ENCODE results near the gene TTC6.

TTC6 gene

DNA sequence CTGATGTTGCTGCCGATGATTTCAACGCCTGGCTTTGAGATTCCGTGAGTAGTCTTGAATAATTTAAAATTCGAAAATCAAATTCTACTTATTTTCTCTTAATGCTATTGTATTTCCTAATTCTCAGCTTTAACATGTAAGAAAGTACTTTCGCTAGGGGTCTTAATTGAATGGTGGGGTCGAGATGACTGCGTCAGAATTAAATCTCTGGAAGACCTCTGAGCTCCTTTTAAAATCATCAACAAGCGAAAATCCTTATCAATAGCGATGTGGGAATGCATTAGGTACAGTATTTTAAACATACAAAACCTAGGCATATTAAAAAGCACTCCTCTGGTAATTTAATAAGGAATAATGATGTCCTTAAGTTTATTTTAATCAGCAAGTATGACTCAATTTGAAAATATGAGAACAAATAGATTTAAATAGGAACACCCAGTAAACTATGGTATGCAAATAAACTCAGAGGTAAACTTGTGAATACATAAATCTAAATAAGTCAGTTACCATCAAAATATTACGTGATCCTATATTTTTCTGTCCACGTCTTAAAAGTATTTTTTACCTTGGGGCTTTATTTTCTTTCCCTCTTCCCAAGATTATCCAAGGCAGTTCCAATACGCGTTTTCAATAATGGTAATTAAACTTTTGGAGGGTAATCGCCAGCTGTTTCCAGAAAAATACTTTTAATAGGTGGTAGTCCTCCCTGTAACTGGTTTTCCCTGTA lies 1.8 kb upstream of the TTC6 start:
- ATAC-seq = no peak

GRCh38 chr14:37594238-37594970 lies 1.0 kb upstream of the TTC6 start:
- TF ChIP-seq ZC3H10 (CRISPR knock-in tag; IDR thresholded peaks at IDR 0.05) (no peak), ISL1 (CRISPR knock-in tag; IDR thresholded peaks at IDR 0.05) (no peak), ZFP3 (CRISPR knock-in tag; IDR thresholded peaks at IDR 0.05) (no peak), CSDC2 (CRISPR knock-in tag; IDR thresholded peaks at IDR 0.05) (no peak), CSRNP3 (CRISPR knock-in tag; IDR thresholded peaks at IDR 0.05) (no peak), TSHZ2 (CRISPR knock-in tag; IDR thresholded peaks at IDR 0.05) (no peak), RARB (CRISPR knock-in tag; IDR thresholded peaks at IDR 0.05) (no peak), BACH2 (CRISPR knock-in tag; IDR thresholded peaks at IDR 0.05; ENCODE audit: borderline replicate concordance) (no peak), ARNTL (CRISPR knock-in tag; IDR thresholded peaks at IDR 0.05; ENCODE audit: borderline replicate concordance, low read depth) (no peak)
- TF ChIP-seq, protein P1, sequence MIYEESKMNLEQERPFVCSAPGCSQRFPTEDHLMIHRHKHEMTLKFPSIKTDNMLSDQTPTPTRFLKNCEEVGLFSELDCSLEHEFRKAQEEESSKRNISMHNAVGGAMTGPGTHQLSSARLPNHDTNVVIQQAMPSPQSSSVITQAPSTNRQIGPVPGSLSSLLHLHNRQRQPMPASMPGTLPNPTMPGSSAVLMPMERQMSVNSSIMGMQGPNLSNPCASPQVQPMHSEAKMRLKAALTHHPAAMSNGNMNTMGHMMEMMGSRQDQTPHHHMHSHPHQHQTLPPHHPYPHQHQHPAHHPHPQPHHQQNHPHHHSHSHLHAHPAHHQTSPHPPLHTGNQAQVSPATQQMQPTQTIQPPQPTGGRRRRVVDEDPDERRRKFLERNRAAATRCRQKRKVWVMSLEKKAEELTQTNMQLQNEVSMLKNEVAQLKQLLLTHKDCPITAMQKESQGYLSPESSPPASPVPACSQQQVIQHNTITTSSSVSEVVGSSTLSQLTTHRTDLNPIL (CRISPR knock-in tag; IDR thresholded peaks at IDR 0.05; ENCODE audit: low read depth) = no peak
- peak; percentile 79 for ATAC-seq

More for the DNA sequence above, 1.8 kb upstream of the TTC6 start:
- no peak for TF ChIP-seq RARB (CRISPR knock-in tag; IDR thresholded peaks at IDR 0.05)
- TF ChIP-seq ZNF565 (CRISPR knock-in tag; conservative IDR thresholded peaks at IDR 0.05; ENCODE audit: low read depth) = no peak
- TF ChIP-seq TCF4 (CRISPR knock-in tag; IDR thresholded peaks at IDR 0.05; ENCODE audit: borderline replicate concordance) = no peak
- TF ChIP-seq CSRNP3 (CRISPR knock-in tag; IDR thresholded peaks at IDR 0.05) = no peak
- no peak for TF ChIP-seq ZNF70 (CRISPR knock-in tag; IDR thresholded peaks at IDR 0.05)
- no peak for TF ChIP-seq ARNTL (CRISPR knock-in tag; IDR thresholded peaks at IDR 0.05; ENCODE audit: borderline replicate concordance, low read depth)
- TF ChIP-seq ZNF8 (CRISPR knock-in tag; IDR thresholded peaks at IDR 0.05) = no peak
- TF ChIP-seq TSHZ2 (CRISPR knock-in tag; IDR thresholded peaks at IDR 0.05) = no peak
- no peak for TF ChIP-seq ZFP30 (CRISPR knock-in tag; IDR thresholded peaks at IDR 0.05)
- no peak for TF ChIP-seq ZFP3 (CRISPR knock-in tag; IDR thresholded peaks at IDR 0.05)
- TF ChIP-seq SNAI2 (CRISPR knock-in tag; IDR thresholded peaks at IDR 0.05) = no peak

Data from SK-N-SH treated with all-trans-retinoic acid at 6 μM for 48 hours (cell line).